Epithelial cell of prostate (primary cell): ENCODE results near the gene ATG12.
"Not testable (repeated sequence)": the region's sequence is repeated elsewhere in the genome, so short reads cannot be mapped to it uniquely, and the experiment has no call there.

Source experiments
- DNase-seq: peaks from one replicate; pipeline ENCODE4 v3.0.0-alpha.2; 2011; ENCODE audit warnings: low read depth, low spot score
- H3K27ac ChIP-seq: fragments of 450-650 bp; 2 replicates; pipeline ENCODE4 v1.5.1; 2017; ENCODE audit warnings: mild to moderate bottlenecking

The ATG12 gene

GRCh38 chr5:115841382-115842088 lies at the start of gene ATG12, which contains the start of gene AP3S1:
ATG12 (minus strand) TSS chr5:115841565; CDS start chr5:115841552, 13 bp downstream.
AP3S1 (plus strand) TSS chr5:115841935; CDS start chr5:115842038, 103 bp downstream.
- H3K27ac ChIP-seq = peak within 1 kb of the TSS; percentile 81
- DNase-seq = peak; percentile 56

DNA sequence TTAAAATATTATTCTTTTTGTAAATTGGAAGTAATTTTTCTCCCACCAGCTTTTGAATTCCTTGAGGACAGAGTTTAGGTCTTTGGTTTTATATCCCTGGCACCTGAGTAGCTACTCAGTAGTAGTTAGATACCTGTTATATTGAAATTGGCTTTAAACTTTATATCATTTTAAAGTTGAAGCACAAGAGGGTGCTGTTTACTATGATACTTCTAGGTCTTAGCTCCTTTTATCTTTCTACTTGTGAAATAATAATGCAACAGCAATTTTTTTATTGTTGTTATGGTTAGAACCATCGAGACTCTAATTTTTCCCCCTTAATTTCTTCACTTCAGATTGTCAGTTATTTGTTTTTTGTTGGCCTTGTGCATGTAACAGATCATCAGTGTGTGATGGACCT lies 46.7 kb upstream of the ATG12 start:
- H3K27ac ChIP-seq = no peak overlapping the region
- DNase-seq = no peak

DNA sequence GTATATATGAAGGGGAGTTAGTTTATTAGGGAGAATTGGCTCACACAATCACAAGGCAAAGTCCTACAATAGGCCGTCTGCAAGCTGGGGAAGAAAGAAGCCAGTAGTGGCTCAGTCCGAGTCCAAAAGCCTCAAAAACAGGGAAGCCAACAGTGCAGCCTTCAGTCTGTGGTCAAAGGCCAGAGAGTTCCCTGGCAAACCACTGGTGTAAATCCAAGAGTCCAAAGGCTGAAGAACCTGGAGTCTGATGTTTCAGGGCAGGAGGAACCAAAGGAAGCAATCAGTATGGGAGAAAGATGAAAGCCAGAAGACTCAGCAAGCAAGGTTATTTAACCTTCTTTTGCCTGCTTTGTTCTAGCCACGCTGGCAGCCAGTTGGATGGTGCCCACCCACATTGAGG lies 43.8 kb upstream of the ATG12 start:
- DNase-seq, H3K27ac ChIP-seq: not testable (repeated sequence)

DNA sequence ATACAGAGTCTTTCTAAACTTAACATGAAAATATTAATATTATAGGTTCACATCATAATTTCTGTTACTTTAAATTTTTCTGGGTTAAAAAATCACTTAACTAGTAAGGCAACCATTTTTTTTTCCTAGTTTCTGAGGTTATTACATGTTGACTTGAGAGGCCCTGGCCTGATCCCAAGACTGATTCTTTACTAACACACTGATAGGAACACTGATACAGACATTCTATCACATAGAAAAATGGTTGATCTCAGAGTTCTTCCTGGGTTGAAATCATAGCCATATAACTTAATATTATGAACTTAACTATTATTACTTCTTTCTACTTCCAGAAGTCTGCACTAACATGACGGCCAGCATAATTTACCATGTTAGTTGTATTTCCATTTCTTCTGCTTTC lies 43.3 kb upstream of the ATG12 start:
- no peak overlapping the region for H3K27ac ChIP-seq
- no peak for DNase-seq

GRCh38 chr5:115882434-115882833 lies 41.1 kb upstream of the ATG12 start:
- not testable (repeated sequence) for DNase-seq, H3K27ac ChIP-seq

DNA sequence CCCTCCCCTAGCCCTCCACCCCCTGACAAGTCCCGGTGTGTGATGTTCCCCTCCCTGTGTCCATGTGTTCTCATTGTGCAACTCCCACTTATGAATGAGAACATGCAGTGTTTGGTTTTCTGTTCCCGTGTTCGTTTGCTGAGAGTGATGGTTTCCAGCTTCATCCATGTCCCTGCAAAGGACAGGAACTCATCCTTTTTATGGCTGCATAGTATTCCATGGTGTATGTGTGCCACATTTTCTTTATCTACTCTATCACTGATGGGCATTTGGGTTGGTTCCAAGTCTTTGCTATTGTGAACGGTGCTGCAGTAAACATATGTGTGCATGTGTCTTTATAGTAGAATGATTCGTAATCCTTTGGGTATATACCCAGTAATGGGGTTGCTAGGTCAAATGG lies 36.0 kb upstream of the ATG12 start:
- not testable (repeated sequence) for H3K27ac ChIP-seq, DNase-seq

GRCh38 chr5:115875447-115875846 lies 34.1 kb upstream of the ATG12 start:
- DNase-seq = no peak
- H3K27ac ChIP-seq = no peak overlapping the region

- peak; percentile 10 for DNase-seq
- H3K27ac ChIP-seq = no peak overlapping the region
Measured at GRCh38 chr5:115873392-115873791, 32.0 kb upstream of the ATG12 start.

DNA sequence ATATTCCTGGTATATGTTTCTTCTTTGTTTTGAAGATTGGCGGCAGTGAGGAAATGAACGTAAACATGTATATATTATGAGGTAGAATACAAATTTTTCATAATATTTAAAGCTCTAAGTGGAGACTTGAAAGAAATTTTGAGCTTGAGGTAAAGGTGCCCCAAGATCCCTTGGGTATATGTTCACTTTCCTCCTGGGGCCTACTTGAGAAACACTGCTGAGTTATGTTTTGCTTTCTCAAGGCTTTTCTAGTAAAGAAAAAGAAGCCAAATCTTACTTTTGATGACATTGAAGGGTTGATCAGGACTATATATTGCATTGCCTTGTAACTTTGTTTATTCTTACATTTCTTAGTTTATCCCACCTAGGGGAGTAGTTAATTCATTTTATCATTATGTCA lies 31.1 kb upstream of the ATG12 start:
- no peak overlapping the region for H3K27ac ChIP-seq
- no peak for DNase-seq

GRCh38 chr5:115869256-115869795 lies 28.0 kb upstream of the ATG12 start:
- H3K27ac ChIP-seq = no peak overlapping the region
- no peak for DNase-seq

DNA sequence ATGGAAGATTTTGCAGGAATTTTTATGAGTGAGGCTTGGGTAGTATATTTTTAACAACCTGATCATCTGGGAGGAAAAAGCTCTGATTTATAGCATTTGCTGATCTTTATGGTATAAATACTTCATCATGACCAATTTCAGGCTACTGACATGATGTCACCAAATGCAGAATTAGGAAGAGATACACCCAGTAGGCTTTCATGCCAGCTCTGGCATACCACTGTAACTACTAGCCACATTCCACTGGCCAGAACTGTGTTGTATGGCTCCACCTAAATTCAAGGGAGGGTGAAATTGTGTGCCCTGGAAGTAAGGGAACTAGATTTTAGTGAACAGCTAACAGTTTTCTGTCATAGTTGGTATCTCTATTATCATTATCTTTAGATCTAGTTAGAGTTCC lies 18.0 kb upstream of the ATG12 start:
- no peak overlapping the region for H3K27ac ChIP-seq
- no peak for DNase-seq

GRCh38 chr5:115858396-115858795 lies 17.0 kb upstream of the ATG12 start:
- H3K27ac ChIP-seq = no peak overlapping the region
- DNase-seq = no peak

- H3K27ac ChIP-seq = no peak overlapping the region
- no peak for DNase-seq
Measured at GRCh38 chr5:115857626-115858349, 16.4 kb upstream of the ATG12 start.

- no peak overlapping the region for H3K27ac ChIP-seq
Measured at GRCh38 chr5:115857057-115857479, 15.7 kb upstream of the ATG12 start.

GRCh38 chr5:115855959-115856358 lies 14.6 kb upstream of the ATG12 start:
- no peak overlapping the region for H3K27ac ChIP-seq
- DNase-seq = no peak

More at GRCh38 chr5:115857057-115857479, 15.7 kb upstream of the ATG12 start:
- no peak for DNase-seq

- no peak overlapping the region for H3K27ac ChIP-seq
- DNase-seq = no peak
Measured at GRCh38 chr5:115854139-115854538, 12.8 kb upstream of the ATG12 start.

DNA sequence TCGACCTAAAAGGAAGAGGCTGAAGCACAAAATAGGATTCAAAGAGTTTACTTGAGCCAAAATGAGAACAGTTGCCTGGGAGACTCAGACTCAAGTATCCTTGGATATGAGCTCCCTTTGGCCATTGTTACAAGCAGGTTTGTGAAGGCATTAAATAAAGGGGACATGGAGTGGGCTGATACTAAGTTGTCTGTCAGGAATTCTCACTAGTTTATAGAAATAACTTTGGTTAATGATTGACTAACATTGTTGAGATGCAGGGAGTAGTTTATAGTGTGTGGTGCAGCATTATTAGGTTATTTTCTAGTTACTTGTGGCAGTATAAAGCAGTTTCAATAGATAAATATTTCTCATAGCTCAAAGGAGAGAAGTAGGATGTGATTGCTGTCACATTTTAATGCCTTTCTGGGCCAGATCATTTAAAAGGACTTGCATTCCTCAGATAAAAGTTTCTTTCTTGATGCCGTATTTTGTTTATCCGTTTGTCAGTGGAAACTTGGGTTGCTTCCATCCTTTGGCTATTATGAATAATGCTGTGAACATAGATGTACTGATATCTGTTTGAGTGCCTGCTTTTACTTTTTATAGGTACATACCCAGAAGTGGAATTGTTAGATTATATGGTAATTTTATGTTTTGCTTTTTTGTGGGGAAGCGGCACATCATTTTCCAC lies 9.5 kb upstream of the ATG12 start:
- no peak overlapping the region for H3K27ac ChIP-seq
- no peak for DNase-seq

- no peak overlapping the region for H3K27ac ChIP-seq
- no peak for DNase-seq
Measured at GRCh38 chr5:115849258-115849798, 8.0 kb upstream of the ATG12 start.

DNA sequence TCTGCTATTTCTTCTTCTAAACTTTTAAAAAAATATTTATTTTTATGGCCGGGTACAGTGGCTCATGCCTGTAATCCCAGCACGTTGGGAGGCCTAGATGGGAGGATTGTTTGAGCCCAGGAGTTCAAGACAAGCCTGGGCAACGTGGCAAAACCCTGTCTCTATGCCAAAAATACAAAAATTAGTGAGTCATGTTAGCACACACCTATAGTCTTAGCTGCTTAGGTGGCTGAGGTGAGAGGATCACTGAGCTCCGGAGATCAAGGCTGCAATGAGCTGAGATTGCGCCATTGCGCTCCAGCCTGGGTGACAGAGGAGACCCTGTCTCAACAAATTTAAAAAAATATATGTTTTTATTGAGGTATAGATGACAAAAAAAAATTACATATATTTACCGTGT lies 5.9 kb upstream of the ATG12 start:
- peak overlapping the region; percentile 50 for H3K27ac ChIP-seq
- peak; percentile 60 for DNase-seq

DNA sequence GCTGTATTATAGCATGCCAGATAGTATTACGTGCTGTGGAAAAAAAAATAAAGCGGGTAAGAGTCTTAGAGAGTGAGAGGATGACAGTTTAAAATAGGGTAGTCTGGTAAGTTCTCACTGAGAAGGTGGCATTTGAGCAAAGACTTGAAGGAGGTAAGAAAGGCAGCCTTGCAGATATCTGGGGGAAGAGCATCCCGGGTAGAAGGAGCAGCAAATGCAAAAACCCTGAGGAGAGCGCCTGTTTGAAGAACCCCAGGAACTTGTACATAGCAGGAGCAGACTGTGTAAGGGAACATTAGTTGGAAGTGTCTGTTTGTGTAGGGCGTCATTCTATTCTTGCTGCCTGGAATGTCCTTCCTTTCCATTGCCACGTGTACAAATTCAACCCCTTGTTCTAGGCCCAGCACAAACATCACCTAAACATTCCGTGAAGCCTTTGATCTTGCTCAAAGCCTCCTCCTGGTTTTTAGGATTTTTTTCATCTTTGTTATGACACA lies 3.0 kb upstream of the ATG12 start:
- no peak overlapping the region for H3K27ac ChIP-seq
- DNase-seq = no peak
